Measurements from ENCODE around the gene ZFP57. TPM values are rescaled to one million over a fixed set of nuclear protein-coding genes. Genes with fewer than 3 reads are reported as not detected.
"Not testable (repeated sequence)": the region's sequence is repeated elsewhere in the genome, so short reads cannot be mapped to it uniquely, and the experiment has no call there.

ZFP57 gene
- total RNA-seq, 1 donor from 2014 or later, result not detected

DNA sequence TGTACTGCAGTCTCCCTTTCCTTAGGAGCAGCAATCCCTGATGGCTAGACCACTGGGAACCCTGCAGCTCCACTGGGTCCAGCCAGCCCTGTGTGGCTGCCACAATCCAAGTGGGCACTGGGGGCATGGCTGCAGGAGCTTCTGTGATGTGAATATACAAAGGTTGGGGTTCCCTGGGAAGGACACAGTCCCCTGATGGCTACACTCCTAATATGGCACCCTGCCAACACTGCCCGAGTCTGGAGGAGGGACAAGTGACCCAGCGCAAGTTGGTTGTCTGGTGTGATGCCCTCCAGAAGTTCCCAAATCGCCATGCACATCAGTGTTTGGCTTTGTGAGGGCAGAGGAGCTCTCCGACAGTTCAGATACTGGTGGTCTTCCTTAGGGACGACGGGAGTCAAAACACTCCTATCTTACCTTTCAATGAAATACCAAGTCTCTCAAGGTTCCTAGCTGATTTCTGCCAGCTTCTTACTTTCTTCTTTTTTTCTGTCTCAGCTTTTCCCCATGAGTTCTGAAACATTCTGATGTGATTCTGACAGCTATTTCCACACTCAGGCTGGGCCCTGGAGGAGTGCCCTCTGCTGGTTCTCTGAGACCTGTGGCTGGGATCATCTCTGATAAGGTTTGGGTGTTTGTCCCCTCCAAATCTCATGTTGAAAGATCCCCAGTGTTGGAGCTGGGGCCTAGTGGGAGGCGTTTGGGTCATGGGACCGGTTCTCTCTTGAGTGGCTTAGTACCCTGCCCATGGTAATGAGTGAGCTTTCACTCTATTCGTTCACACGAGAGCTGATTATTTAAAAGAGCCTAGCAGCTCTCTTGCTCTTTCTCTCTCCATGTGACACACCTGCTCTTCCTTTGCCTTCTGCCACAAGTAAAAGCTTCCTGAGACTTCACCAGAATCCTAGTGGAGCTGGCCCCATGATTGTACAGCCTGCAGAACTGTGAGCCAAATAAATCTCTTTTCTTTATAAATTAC is 15.5 kb upstream of the ZFP57 start:
- FAIRE-seq (no peak), DNase-seq (ENCODE audit: low spot score in 2 of 2) (no peak)

DNA sequence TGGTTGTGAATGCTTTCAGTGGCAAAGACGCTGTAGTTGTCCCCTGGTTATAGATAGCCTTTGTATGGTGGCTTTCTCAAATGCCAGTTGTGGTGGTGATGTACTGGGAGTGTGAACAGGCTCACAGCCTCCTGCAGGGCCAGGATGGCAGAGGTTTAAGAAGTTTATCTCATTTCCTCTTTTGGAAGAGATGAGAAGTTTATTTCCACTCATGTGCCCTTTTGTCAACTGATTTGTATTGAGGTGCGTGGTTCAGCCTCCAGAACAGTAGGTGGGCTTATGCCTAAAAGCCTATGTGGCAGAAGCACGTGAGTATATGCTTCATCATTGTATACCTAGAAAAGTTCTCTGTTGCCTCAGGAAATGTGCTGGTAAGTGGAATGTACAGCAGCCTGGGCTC is 13.7 kb upstream of the ZFP57 start:
- no peak for FAIRE-seq
- DNase-seq (ENCODE audit: low spot score in 2 of 2), result no peak

GRCh38 chr6:29685718-29686326 is 4.9 kb upstream of the ZFP57 start:
- DNase-seq (ENCODE audit: low spot score in 2 of 2) (no peak), FAIRE-seq (no peak)

- FAIRE-seq, result no peak
- no peak for DNase-seq (ENCODE audit: low spot score in 2 of 2)
These were observed 859 bp upstream of the ZFP57 start for GRCh38 chr6:29681811-29682210.

DNA sequence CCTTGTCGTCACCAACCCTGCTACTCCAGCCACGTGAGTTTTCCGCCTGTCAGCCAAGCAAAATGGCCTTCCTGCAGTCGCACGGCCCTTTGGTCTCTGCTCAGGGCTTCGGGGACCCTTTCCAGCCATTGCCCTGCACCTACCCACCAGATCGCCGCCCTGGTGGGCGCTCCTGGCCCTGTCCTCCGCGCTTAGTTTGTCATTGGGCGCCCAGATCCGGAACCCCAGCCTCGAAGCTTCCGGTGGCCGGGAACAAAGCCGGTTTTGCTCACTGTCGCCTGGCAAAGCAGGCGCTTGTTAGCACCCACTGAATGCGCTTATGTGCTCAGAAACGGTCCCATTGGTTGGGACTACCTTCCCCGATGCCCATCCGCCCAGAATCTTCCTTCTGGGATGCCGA is 536 bp downstream of the ZFP57 start:
- DNase-seq (ENCODE audit: low spot score in 2 of 2) (no peak), FAIRE-seq (no peak)

- FAIRE-seq, result no peak
These were observed 990 bp downstream of the ZFP57 start for GRCh38 chr6:29679962-29680361.

DNA sequence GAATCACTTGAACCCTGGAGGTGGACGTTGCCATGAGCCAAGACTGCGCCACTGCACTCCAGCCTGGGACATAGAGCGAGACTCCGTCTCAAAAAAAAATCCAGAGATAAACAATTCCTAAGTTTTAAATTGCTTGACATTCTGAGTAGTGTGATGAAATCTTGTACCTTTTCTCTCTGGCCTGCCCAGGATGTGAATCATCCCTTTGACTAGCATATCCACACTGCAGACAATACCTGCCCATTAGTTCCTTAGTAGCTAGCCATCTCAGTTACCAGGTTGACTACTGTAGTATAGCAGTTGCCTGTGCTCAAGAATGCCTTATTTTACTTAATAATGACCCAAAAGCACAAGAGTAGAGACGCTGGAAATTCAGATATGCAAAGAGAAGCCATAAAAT is 2.8 kb downstream of the ZFP57 start:
- no peak for DNase-seq (ENCODE audit: low spot score in 2 of 2)
- no peak for FAIRE-seq

More at GRCh38 chr6:29679962-29680361, 990 bp downstream of the ZFP57 start:
- DNase-seq (ENCODE audit: low spot score in 2 of 2), result no peak

DNA sequence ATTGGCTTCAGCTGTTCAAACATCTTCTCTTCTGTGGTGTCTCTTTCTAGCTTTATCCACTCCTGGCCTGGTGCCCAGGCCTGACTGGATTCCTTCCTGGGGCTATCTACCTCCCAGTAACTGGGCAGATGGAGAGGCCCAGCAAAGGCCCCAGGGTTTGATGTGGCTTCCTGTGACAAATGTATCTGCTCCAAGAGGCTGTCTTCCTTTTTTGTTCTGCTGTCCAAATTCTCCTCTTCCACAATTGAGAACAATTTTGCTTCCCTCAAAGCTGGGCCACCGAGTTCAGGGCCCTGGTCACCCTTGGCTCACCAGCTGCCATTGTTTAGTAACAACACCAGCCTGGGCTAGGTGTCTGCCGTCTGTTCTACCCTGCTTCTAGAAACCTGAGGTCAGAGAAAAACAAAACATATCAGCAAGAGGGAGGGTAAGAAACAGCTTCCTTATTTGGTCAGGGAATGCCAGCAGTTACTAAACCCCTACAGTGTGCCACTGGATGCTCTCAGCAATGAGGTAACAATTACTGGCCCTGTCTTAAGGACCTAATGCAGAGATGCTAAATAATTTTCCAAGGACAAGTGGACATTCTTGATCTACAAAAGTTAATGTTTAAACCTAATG is 3.9 kb downstream of the ZFP57 start:
- DNase-seq (ENCODE audit: low spot score in 2 of 2), result no peak
- FAIRE-seq, result no peak

DNA sequence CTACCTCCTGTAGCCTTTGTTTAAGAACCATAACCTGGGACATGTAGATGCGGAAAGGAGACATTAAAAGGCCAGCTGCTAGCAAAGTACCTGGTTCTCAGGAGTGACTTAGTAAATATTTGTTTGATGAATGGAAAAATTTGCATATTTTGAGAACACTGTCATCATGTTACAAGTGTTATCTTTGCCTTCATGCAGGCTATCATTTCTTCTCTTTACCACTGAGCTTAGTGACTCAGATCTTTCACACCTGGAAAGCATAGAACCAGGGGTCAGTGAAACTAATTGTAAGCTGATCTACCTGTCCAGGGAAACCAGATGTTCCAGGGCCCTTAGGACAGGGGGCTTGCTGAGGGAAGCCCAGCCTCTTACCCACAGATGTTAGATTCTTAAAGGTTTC is 5.4 kb downstream of the ZFP57 start:
- FAIRE-seq (no peak), DNase-seq (ENCODE audit: low spot score in 2 of 2) (no peak)

DNA sequence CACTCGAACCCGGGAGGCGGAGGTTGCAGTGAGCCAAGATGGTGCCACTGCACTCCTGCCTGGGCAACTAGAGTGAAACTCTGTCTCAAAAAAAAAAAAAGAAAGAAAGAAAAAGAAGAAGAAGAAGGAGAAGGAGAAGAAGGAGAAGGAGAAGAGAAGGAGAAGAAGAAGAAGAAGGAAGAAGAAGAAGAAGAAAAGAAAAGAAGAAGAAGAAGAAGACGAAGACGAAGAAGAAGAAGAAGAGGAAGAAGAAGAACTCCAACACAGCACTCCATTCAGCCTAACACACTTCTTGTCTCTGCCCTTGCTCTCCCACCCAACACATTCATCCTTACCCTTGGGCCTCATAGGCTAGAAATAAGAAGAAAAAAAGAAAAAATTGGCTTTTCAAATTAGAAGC is 6.9 kb downstream of the ZFP57 start:
- no peak for DNase-seq (ENCODE audit: low spot score in 2 of 2)
- FAIRE-seq, result no peak

DNA sequence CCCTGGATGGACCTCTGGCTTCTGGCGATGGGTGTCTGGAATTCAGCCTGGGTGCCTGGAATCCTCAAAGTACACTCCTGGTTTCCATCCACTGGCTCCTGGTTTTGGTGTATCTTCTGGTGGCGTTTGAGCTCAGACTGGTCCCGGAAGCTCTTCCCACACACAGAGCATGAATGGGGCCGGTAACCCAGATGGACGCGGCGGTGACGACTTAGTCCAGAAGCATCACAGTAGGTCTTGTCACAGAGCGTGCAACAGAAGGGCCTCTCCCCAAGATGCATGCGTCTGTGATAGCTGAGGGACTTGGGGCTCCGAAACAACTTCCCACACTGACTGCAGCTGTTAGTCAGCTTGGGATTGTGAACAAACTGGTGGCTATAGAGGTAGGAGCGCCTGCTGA is 7.8 kb downstream of the ZFP57 start:
- DNase-seq (ENCODE audit: low spot score in 2 of 2) (no peak), FAIRE-seq (no peak)

DNA sequence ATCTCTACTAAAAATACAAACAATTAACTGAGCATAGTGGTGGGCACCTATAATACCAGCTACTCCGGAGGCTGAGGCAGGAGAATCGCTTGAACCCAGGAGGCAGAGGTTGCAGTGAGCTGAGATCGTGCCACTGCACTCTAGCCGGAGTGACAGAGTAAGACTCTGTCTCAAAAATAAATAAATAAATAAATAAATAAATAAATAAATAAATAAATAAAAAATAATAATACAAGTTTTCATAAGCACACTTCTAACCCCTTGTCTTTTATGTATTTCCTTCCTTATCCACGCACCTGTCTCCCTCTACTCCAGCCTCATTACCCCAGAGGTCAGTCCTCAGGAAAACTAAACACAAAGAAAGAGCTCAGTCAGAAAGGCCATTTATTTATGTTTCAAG is 8.8 kb downstream of the ZFP57 start:
- not testable (repeated sequence) for FAIRE-seq; DNase-seq (ENCODE audit: low spot score in 2 of 2)

- DNase-seq (ENCODE audit: low spot score in 2 of 2) (no peak), FAIRE-seq (no peak)
These were observed 9.9 kb downstream of the ZFP57 start for GRCh38 chr6:29671026-29671425.

GRCh38 chr6:29667158-29667557 is 13.8 kb downstream of the ZFP57 start:
- no peak for FAIRE-seq
- DNase-seq (ENCODE audit: low spot score in 2 of 2), result no peak

DNA sequence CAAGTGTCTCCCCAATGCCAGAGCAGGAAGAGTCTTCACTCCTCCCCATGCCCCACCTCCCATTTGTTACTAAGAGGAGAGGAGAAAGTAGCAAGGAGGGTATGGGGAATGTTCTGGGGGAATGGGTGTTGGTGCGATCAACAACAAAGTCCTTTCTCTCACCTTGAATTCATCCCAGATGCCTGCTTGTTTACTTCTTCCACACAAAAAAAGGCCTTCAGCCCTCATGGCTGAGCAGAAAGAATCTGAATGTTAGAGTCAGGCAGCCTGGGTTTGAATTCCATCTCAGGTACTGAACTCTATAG is 14.2 kb downstream of the ZFP57 start:
- no peak for FAIRE-seq
- DNase-seq (ENCODE audit: low spot score in 2 of 2), result no peak

DNA sequence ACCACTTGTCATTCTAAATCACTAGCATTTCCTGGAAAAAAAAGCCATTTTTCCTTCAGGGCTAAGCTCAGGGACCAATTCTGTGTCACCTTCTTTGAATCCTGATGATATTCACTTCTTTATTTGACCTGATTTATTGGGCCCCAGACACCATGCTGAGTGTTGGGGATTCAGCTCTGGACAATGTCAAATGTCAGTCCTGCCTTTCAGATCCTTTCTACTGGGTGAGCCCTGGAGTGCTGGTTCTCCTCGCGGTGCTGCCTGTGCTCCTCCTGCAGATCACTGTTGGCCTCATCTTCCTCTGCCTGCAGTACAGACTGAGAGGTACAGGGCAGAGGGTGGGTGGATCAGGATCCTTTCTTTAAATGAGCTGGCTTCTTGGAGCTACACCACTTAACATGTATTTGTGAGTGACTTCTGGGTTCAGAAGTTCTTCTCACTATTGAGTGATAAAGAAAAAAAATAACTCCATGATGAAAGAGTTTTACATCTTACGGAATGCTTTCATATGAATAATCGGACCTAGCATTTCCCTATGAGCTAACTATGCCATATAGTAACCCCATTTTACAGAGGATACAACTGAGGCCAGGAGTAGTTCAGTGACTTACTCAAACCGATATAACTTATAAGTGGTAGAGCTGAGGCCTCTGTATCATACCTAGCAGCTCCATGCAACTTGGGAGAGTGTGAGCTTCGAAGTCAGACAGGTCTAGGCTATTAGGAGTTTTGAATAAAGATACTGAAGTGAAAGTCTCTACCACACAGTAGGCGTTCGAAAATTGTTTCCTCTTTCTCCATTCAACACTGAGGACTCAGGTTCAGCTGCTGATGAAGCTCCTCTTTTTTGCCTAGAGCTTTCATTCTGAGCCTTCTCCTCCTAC is 14.8 kb downstream of the ZFP57 start:
- FAIRE-seq (no peak), DNase-seq (ENCODE audit: low spot score in 2 of 2) (no peak)

- no peak for FAIRE-seq
- DNase-seq (ENCODE audit: low spot score in 2 of 2), result no peak
These were observed 17.5 kb downstream of the ZFP57 start for GRCh38 chr6:29663300-29664042.

GRCh38 chr6:29661502-29662141 is 19.3 kb downstream of the ZFP57 start:
- not testable (repeated sequence) for FAIRE-seq; DNase-seq (ENCODE audit: low spot score in 2 of 2)

DNA sequence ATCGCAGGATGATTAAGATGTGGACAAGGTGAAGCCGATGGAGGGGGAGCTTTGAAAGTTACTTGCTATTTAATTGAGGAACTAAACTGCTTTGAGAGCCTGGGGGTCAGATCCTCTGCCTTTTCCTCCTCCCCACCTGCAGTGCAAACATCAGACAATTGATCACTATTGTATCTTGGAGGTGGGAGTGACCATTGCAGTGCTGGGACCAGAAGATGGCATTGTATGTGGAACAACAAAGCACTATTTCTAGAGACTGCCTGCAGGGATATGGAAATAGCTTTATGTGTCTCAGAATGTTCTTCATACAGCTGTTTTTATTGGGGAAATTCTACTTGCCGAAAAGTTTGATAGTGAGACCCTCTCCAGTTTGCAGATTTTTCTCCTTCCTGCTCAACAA is 19.9 kb downstream of the ZFP57 start:
- FAIRE-seq, result no peak
- no peak for DNase-seq (ENCODE audit: low spot score in 2 of 2)

Measured in frontal cortex (tissue), 4 donors.